ENCODE results near the gene KLF9. TPM values are rescaled to one million over a fixed set of nuclear protein-coding genes. Genes with fewer than 3 reads are reported as not detected.

Gene KLF9
- polyA plus RNA-seq, 1 of the 3 experiments (the other 2 are of a cell fraction), result 5.8 TPM

- Histone ChIP-seq H3K4me3 (ENCODE audit: low read depth in 2 of 2, low read length in 1 of 2) (no peak overlapping the region), H3K9me3 (no peaks in the 10 kb centered on the region), H3K27ac (ENCODE audit: low read depth in 2 of 2, low read length in 1 of 2) (no peak overlapping the region), H3K79me2 (ENCODE audit: insufficient read depth) (no peaks in the 10 kb centered on the region), H3K9ac (no peak overlapping the region), H4K20me1 (ENCODE audit: insufficient read depth) (no peaks in the 10 kb centered on the region), H3K36me3 (replicated peaks in 1 of 2; ENCODE audit: control insufficient read depth in 1 of 2, insufficient read depth in 2 of 2, low read length in 1 of 2) (no peaks in the 10 kb centered on the region), H3K9me2 (no peaks in the 10 kb centered on the region), H3F3A (replicated peaks; ENCODE audit: insufficient read depth) (peaks cover 8% of the 10 kb centered on the region), H3K4me1 (ENCODE audit: control insufficient read depth in 1 of 2, insufficient read depth in 2 of 2, low read depth in 1 of 2, low read length in 1 of 2) (no peaks in the 10 kb centered on the region), H2AFZ (ENCODE audit: low read depth) (no peak overlapping the region), H3K4me2 (no peak overlapping the region), H3K27me3 (ENCODE audit: insufficient read depth) (no peaks in the 10 kb centered on the region)
- 56% methylated on average over 2 of the region's 2 CpGs for WGBS (ENCODE audit: low lambda C conversion rate)
- CTCF ChIA-PET, result no interaction called here
- no peak for TF ChIP-seq PBX3 (IDR thresholded peaks at IDR 0.05)
- no peak for TF ChIP-seq CHD2 (IDR thresholded peaks at IDR 0.05; ENCODE audit: low read length, partially characterized antibody)
- TF ChIP-seq RAD21 (IDR thresholded peaks at IDR 0.05; ENCODE audit: low read length), result no peak
- TF ChIP-seq ZBTB33 (IDR thresholded peaks at IDR 0.05; ENCODE audit: borderline replicate concordance, low read depth), result no peak
- TF ChIP-seq, protein P1, sequence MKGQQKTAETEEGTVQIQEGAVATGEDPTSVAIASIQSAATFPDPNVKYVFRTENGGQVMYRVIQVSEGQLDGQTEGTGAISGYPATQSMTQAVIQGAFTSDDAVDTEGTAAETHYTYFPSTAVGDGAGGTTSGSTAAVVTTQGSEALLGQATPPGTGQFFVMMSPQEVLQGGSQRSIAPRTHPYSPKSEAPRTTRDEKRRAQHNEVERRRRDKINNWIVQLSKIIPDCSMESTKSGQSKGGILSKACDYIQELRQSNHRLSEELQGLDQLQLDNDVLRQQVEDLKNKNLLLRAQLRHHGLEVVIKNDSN (IDR thresholded peaks at IDR 0.05; ENCODE audit: borderline replicate concordance, low read depth), result no peak
- no peak for TF ChIP-seq MEF2A (IDR thresholded peaks at IDR 0.05; ENCODE audit: borderline replicate concordance, low read depth)
- no peak for TF ChIP-seq POLR2AphosphoS5 (IDR thresholded peaks at IDR 0.05; ENCODE audit: low read depth, low read length)
- TF ChIP-seq RXRA (IDR thresholded peaks at IDR 0.05; ENCODE audit: borderline replicate concordance, low read depth), result no peak
- TF ChIP-seq, protein P2, sequence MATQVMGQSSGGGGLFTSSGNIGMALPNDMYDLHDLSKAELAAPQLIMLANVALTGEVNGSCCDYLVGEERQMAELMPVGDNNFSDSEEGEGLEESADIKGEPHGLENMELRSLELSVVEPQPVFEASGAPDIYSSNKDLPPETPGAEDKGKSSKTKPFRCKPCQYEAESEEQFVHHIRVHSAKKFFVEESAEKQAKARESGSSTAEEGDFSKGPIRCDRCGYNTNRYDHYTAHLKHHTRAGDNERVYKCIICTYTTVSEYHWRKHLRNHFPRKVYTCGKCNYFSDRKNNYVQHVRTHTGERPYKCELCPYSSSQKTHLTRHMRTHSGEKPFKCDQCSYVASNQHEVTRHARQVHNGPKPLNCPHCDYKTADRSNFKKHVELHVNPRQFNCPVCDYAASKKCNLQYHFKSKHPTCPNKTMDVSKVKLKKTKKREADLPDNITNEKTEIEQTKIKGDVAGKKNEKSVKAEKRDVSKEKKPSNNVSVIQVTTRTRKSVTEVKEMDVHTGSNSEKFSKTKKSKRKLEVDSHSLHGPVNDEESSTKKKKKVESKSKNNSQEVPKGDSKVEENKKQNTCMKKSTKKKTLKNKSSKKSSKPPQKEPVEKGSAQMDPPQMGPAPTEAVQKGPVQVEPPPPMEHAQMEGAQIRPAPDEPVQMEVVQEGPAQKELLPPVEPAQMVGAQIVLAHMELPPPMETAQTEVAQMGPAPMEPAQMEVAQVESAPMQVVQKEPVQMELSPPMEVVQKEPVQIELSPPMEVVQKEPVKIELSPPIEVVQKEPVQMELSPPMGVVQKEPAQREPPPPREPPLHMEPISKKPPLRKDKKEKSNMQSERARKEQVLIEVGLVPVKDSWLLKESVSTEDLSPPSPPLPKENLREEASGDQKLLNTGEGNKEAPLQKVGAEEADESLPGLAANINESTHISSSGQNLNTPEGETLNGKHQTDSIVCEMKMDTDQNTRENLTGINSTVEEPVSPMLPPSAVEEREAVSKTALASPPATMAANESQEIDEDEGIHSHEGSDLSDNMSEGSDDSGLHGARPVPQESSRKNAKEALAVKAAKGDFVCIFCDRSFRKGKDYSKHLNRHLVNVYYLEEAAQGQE (IDR thresholded peaks at IDR 0.05; ENCODE audit: low read depth, low read length), result no peak
- no peak for TF ChIP-seq ELF1 (IDR thresholded peaks at IDR 0.05)
- TF ChIP-seq JUND (IDR thresholded peaks at IDR 0.05), result no peak
- no peak for TF ChIP-seq NRF1 (IDR thresholded peaks at IDR 0.05; ENCODE audit: low read depth, low read length)
- TF ChIP-seq, protein P3, sequence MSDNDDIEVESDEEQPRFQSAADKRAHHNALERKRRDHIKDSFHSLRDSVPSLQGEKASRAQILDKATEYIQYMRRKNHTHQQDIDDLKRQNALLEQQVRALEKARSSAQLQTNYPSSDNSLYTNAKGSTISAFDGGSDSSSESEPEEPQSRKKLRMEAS (IDR thresholded peaks at IDR 0.05; ENCODE audit: low read depth), result no peak
- no peak for TF ChIP-seq FOXM1 (IDR thresholded peaks at IDR 0.05; ENCODE audit: low read depth)
- TF ChIP-seq IRF3 (IDR thresholded peaks at IDR 0.05; ENCODE audit: low read depth, low read length), result no peak
- TF ChIP-seq GABPA (IDR thresholded peaks at IDR 0.05; ENCODE audit: low read depth), result no peak
- no peak for TF ChIP-seq TEAD4 (IDR thresholded peaks at IDR 0.05; ENCODE audit: borderline replicate concordance, insufficient read depth)
- no peak for TF ChIP-seq TCF12 (IDR thresholded peaks at IDR 0.05)
- no peak for TF ChIP-seq YY1 (IDR thresholded peaks at IDR 0.05; ENCODE audit: low read depth)
- no peak for TF ChIP-seq EZH2phosphoT487 (IDR thresholded peaks at IDR 0.05; ENCODE audit: borderline replicate concordance, low read depth)
- POLR2A ChIA-PET, result no interaction called here
- no peak for DNase-seq
Observed at GRCh38 chr9:70463877-70464276, 49.4 kb upstream of the KLF9 start.
